GM23338 (cell line): ENCODE data around the gene MUC12. TPM values are rescaled to one million over a fixed set of nuclear protein-coding genes. Genes with fewer than 3 reads are reported as not detected.

Source experiments
- ATAC-seq: fragments of 200-7000 bp; cut with Tn5 transposase; 3 replicates; pipeline ENCODE4 v1.9.1; 2020
- DNase-seq: peaks from one replicate; pipeline ENCODE4 v3.0.0-alpha.2; 2015; ENCODE audit warnings: low spot score
- H2AFZ ChIP-seq: fragments of 200-600 bp; sonication (generic); 2 replicates; pipeline ENCODE4 v1.8.0; 2016; ENCODE audit warnings: antibody characterized with exemption, mild to moderate bottlenecking, moderate library complexity
- H3F3A ChIP-seq: fragments of 200-600 bp; sonication (generic); replicated peaks from 2 replicates; pipeline ENCODE4 v1.8.0; 2017; ENCODE audit warnings: antibody characterized with exemption, mixed run types, low read depth
- H3K27ac ChIP-seq: fragments of 200-600 bp; sonication (generic); 2 replicates; pipeline ENCODE4 v1.6.1; 2016; ENCODE audit warnings: low read depth
- H3K27me3 ChIP-seq: fragments of 200-600 bp; sonication (generic); 2 replicates; pipeline ENCODE4 v1.8.0; 2016; ENCODE audit warnings: mild to moderate bottlenecking, mixed run types, moderate library complexity; ENCODE audit not compliant: insufficient read depth
- H3K36me3 ChIP-seq: fragments of 200-600 bp; sonication (generic); 2 replicates; pipeline ENCODE4 v1.8.0; 2016; ENCODE audit warnings: mild to moderate bottlenecking; ENCODE audit not compliant: insufficient read depth
- H3K4me1 ChIP-seq: fragments of 200-600 bp; sonication (generic); 2 replicates; pipeline ENCODE4 v1.8.0; 2016; ENCODE audit warnings: mild to moderate bottlenecking, moderate library complexity; ENCODE audit not compliant: insufficient read depth
- H3K4me2 ChIP-seq: fragments of 200-600 bp; sonication (generic); 2 replicates; pipeline ENCODE4 v1.7.1; 2017; ENCODE audit warnings: mixed run types
- H3K4me3 ChIP-seq: fragments of 200-600 bp; sonication (generic); 2 replicates; pipeline ENCODE4 v1.6.1; 2016; ENCODE audit warnings: mixed run types
- H3K79me2 ChIP-seq: fragments of 200-600 bp; sonication (generic); replicated peaks from 2 replicates; pipeline ENCODE4 v1.8.0; 2017; ENCODE audit warnings: mild to moderate bottlenecking; ENCODE audit not compliant: insufficient read depth
- H3K9me2 ChIP-seq: fragments of 200-600 bp; sonication (generic); 2 replicates; pipeline ENCODE4 v1.8.0; 2017; ENCODE audit not compliant: insufficient read depth
- H4K20me1 ChIP-seq: fragments of 200-600 bp; sonication (generic); replicated peaks from 2 replicates; pipeline ENCODE4 v1.8.0; 2017; ENCODE audit warnings: mild to moderate bottlenecking; ENCODE audit not compliant: insufficient read depth
- H3K27ac Mint-ChIP-seq: 2 replicates; pipeline ENCODE4 v1.8.0; 2020; ENCODE audit warnings: inconsistent platforms, mild to moderate bottlenecking, moderate library complexity, mixed read lengths
- H3K27me3 Mint-ChIP-seq: 3 replicates; pipeline ENCODE4 v1.8.0; 2022; ENCODE audit warnings: low read depth, mild to moderate bottlenecking, moderate library complexity, mixed read lengths, inconsistent platforms; ENCODE audit not compliant: insufficient read depth, poor library complexity
- H3K36me3 Mint-ChIP-seq: 3 replicates; pipeline ENCODE4 v1.8.0; 2021; ENCODE audit warnings: low read depth, mild to moderate bottlenecking, inconsistent platforms, moderate library complexity, mixed read lengths
- H3K4me1 Mint-ChIP-seq: 3 replicates; pipeline ENCODE4 v1.8.0; 2020; ENCODE audit warnings: mild to moderate bottlenecking, inconsistent platforms, mixed read lengths
- H3K4me3 Mint-ChIP-seq: 3 replicates; pipeline ENCODE4 v1.8.0; 2021; ENCODE audit warnings: moderate library complexity, mild to moderate bottlenecking, inconsistent platforms, mixed read lengths
- H3K9me3 Mint-ChIP-seq: 3 replicates; pipeline ENCODE4 v1.8.0; 2020; ENCODE audit warnings: moderate library complexity, mild to moderate bottlenecking, inconsistent platforms, mixed read lengths
- POLR2AphosphoS5 ChIP-seq: IDR thresholded peaks from 2 replicates; pipeline ENCODE4 v1.6.1; 2016; ENCODE audit warnings: antibody characterized with exemption, low read depth
- ZNF331 ChIP-seq: fragments of 250-450 bp; sonication (Bioruptor Pico); IDR thresholded peaks from 2 replicates; pipeline ENCODE4 v1.5.0; 2020; ENCODE audit warnings: low read depth, mild to moderate bottlenecking, moderate library complexity
- polyA plus RNA-seq: library from polyadenylated mRNA; unstranded; fragments of >200 nt; fragmentation: Nextera tagmentation; extraction: Ambion mirVana; gene quantifications from 2 replicates; pipeline ENCODE4 v1.2.1, GENCODE V29; 2016
- total RNA-seq: library from RNA; depleted of rRNA; stranded (reverse); fragments of >200 nt; shearing (Covaris generic); gene quantifications from 2 replicates; pipeline ENCODE4 v1.2.3, GENCODE V29; 2014
- TF ChIP-seq, protein P1 (sequence below), 2 experiments: fragments of 200-600 bp in 1 of 2; sonication (generic) in 1 of 2; conservative IDR thresholded peaks; 2 replicates each; pipeline versions ENCODE4 v1.5.1 to v1.6.1; 2016 to 2017; ENCODE audit warnings: antibody characterized with exemption in 2 of 2, low read depth in 2 of 2, mild to moderate bottlenecking in 2 of 2, moderate library complexity in 1 of 2
- TF ChIP-seq, protein P2 (sequence below): fragments of 250-450 bp; sonication (Bioruptor Pico); IDR thresholded peaks from 2 replicates; pipeline ENCODE4 v1.5.0; 2020; ENCODE audit warnings: mild to moderate bottlenecking, moderate library complexity

Gene MUC12
- total and polyA plus RNA-seq, 2 experiments from 2014 or later: 4.6 to 18.0 TPM

DNA sequence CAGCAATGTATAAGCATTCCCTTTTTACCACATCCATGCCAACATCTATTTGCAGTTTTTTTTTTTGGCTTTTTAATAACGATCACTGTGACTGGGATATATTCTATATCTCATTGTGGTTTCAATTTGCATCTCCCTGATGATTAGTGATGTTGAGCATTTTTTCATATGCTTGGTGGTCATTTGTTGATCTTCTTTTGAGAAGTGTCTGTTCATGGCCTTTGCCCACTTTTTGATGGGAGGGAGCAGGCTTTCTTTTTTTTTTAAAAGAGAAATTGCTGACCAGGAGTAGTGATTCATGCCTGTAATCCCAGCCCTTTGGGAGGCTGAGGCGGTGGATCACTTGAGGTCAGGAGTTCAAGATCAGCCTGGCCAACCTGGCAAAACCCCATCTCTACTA, 54.5 kb downstream of the MUC12 start:
- Histone ChIP-seq H4K20me1 (no peaks in the 10 kb centered on the region), H3K4me3 (no peak overlapping the region), H3K4me2 (no peak overlapping the region), H3K9me2 (no peaks in the 10 kb centered on the region), H3K27me3 (no peaks in the 10 kb centered on the region), H3K4me1 (peaks cover 5% of the 10 kb centered on the region), H3F3A (peaks cover 4% of the 10 kb centered on the region; the same call in 1 of the 2 replicates), H3K36me3 (no peaks in the 10 kb centered on the region), H3K27ac (no peak overlapping the region), H3K79me2 (no peaks in the 10 kb centered on the region), H2AFZ (no peak overlapping the region)
- DNase-seq (no peak), ATAC-seq (no peak)
- TF ChIP-seq, protein P1, sequence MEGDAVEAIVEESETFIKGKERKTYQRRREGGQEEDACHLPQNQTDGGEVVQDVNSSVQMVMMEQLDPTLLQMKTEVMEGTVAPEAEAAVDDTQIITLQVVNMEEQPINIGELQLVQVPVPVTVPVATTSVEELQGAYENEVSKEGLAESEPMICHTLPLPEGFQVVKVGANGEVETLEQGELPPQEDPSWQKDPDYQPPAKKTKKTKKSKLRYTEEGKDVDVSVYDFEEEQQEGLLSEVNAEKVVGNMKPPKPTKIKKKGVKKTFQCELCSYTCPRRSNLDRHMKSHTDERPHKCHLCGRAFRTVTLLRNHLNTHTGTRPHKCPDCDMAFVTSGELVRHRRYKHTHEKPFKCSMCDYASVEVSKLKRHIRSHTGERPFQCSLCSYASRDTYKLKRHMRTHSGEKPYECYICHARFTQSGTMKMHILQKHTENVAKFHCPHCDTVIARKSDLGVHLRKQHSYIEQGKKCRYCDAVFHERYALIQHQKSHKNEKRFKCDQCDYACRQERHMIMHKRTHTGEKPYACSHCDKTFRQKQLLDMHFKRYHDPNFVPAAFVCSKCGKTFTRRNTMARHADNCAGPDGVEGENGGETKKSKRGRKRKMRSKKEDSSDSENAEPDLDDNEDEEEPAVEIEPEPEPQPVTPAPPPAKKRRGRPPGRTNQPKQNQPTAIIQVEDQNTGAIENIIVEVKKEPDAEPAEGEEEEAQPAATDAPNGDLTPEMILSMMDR (conservative IDR thresholded peaks at IDR 0.05; ENCODE audit: low read depth in 2 of 2): no peak
- TF ChIP-seq ZNF331 (CRISPR knock-in tag) (no peak), POLR2AphosphoS5 (no peak)
- TF ChIP-seq, protein P2, sequence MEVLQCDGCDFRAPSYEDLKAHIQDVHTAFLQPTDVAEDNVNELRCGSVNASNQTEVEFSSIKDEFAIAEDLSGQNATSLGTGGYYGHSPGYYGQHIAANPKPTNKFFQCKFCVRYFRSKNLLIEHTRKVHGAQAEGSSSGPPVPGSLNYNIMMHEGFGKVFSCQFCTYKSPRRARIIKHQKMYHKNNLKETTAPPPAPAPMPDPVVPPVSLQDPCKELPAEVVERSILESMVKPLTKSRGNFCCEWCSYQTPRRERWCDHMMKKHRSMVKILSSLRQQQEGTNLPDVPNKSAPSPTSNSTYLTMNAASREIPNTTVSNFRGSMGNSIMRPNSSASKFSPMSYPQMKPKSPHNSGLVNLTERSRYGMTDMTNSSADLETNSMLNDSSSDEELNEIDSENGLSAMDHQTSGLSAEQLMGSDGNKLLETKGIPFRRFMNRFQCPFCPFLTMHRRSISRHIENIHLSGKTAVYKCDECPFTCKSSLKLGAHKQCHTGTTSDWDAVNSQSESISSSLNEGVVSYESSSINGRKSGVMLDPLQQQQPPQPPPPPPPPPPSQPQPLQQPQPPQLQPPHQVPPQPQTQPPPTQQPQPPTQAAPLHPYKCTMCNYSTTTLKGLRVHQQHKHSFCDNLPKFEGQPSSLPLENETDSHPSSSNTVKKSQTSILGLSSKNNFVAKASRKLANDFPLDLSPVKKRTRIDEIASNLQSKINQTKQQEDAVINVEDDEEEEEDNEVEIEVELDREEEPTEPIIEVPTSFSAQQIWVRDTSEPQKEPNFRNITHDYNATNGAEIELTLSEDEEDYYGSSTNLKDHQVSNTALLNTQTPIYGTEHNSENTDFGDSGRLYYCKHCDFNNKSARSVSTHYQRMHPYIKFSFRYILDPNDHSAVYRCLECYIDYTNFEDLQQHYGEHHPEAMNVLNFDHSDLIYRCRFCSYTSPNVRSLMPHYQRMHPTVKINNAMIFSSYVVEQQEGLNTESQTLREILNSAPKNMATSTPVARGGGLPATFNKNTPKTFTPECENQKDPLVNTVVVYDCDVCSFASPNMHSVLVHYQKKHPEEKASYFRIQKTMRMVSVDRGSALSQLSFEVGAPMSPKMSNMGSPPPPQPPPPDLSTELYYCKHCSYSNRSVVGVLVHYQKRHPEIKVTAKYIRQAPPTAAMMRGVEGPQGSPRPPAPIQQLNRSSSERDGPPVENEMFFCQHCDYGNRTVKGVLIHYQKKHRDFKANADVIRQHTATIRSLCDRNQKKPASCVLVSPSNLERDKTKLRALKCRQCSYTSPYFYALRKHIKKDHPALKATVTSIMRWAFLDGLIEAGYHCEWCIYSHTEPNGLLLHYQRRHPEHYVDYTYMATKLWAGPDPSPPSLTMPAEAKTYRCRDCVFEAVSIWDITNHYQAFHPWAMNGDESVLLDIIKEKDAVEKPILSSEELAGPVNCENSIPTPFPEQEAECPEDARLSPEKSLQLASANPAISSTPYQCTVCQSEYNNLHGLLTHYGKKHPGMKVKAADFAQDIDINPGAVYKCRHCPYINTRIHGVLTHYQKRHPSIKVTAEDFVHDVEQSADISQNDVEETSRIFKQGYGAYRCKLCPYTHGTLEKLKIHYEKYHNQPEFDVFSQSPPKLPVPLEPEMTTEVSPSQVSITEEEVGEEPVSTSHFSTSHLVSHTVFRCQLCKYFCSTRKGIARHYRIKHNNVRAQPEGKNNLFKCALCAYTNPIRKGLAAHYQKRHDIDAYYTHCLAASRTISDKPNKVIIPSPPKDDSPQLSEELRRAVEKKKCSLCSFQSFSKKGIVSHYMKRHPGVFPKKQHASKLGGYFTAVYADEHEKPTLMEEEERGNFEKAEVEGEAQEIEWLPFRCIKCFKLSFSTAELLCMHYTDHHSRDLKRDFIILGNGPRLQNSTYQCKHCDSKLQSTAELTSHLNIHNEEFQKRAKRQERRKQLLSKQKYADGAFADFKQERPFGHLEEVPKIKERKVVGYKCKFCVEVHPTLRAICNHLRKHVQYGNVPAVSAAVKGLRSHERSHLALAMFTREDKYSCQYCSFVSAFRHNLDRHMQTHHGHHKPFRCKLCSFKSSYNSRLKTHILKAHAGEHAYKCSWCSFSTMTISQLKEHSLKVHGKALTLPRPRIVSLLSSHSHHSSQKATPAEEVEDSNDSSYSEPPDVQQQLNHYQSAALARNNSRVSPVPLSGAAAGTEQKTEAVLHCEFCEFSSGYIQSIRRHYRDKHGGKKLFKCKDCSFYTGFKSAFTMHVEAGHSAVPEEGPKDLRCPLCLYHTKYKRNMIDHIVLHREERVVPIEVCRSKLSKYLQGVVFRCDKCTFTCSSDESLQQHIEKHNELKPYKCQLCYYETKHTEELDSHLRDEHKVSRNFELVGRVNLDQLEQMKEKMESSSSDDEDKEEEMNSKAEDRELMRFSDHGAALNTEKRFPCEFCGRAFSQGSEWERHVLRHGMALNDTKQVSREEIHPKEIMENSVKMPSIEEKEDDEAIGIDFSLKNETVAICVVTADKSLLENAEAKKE (CRISPR knock-in tag): no peak
- Mint-ChIP-seq H3K27ac (no peak overlapping the region), H3K36me3 (no peaks in the 10 kb centered on the region; the same call in 2 of the 3 replicates), H3K4me1 (peaks cover 3% of the 10 kb centered on the region; the same call in 2 of the 3 replicates), H3K4me3 (no peak overlapping the region), H3K9me3 (no peaks in the 10 kb centered on the region; the same call in 2 of the 3 replicates), H3K27me3 (peaks cover 16% of the 10 kb centered on the region)
